Astrocyte (in vitro differentiated cells and primary cell): ENCODE results near the gene SORD. TPM values are rescaled to one million over a fixed set of nuclear protein-coding genes. Genes with fewer than 3 reads are reported as not detected.

Experiments
- DNase-seq: peaks from one replicate; pipeline ENCODE4 v3.0.0-alpha.2; 2010; ENCODE audit warnings: low read depth
- FAIRE-seq: peaks from 2 replicates; lab custom pipeline; 2011; peaks lifted over from hg19 to GRCh38; lab: Jason Lieb, UNC
- H2AFZ ChIP-seq: 2 replicates; pipeline ENCODE4 v1.6.0; 2012; ENCODE audit warnings: low read depth, low read length, inconsistent platforms
- H3K27ac ChIP-seq: 2 replicates; pipeline ENCODE4 v1.5.1; 2011; ENCODE audit warnings: low read depth, low read length, inconsistent platforms
- H3K27me3 ChIP-seq: 2 replicates; pipeline ENCODE4 v1.6.0; 2011; ENCODE audit warnings: low read length, inconsistent platforms; ENCODE audit not compliant: insufficient read depth
- H3K36me3 ChIP-seq: 2 replicates; pipeline ENCODE4 v1.5.1; 2011; ENCODE audit warnings: low read length, inconsistent platforms; ENCODE audit not compliant: insufficient read depth
- H3K4me1 ChIP-seq: 2 replicates; pipeline ENCODE4 v1.5.1; 2011; ENCODE audit warnings: low read length, inconsistent platforms; ENCODE audit not compliant: insufficient read depth
- H3K4me2 ChIP-seq: 2 replicates; pipeline ENCODE4 v1.6.0; 2012; ENCODE audit warnings: low read length, inconsistent platforms
- H3K4me3 ChIP-seq: 2 replicates; pipeline ENCODE4 v1.5.1; 2011; ENCODE audit warnings: low read depth, mild to moderate bottlenecking, low read length, inconsistent platforms; ENCODE audit not compliant: insufficient read depth
- H3K79me2 ChIP-seq: 2 replicates; pipeline ENCODE4 v1.6.0; 2012; ENCODE audit warnings: mild to moderate bottlenecking, low read length, inconsistent platforms; ENCODE audit not compliant: insufficient read depth
- H3K9ac ChIP-seq: 2 replicates; pipeline ENCODE4 v1.6.0; 2012; ENCODE audit warnings: mild to moderate bottlenecking, low read length, inconsistent platforms
- H3K9me3 ChIP-seq: 2 replicates; pipeline ENCODE4 v1.5.1; 2012; ENCODE audit warnings: low read depth, mild to moderate bottlenecking, low read length, inconsistent platforms; ENCODE audit not compliant: insufficient read depth
- H4K20me1 ChIP-seq: 2 replicates; pipeline ENCODE4 v1.6.0; 2012; ENCODE audit warnings: low read length, inconsistent platforms; ENCODE audit not compliant: insufficient read depth
- H3K27ac Mint-ChIP-seq: one replicate; pipeline ENCODE4 v1.8.0; 2021; ENCODE audit warnings: mild to moderate bottlenecking, mixed read lengths; ENCODE audit not compliant: unreplicated experiment
- H3K27me3 Mint-ChIP-seq: one replicate; pipeline ENCODE4 v1.8.0; 2021; ENCODE audit warnings: low read depth, mixed read lengths; ENCODE audit not compliant: unreplicated experiment
- H3K36me3 Mint-ChIP-seq: one replicate; pipeline ENCODE4 v1.8.0; 2021; ENCODE audit warnings: low read depth, mixed read lengths; ENCODE audit not compliant: unreplicated experiment
- H3K4me1 Mint-ChIP-seq: one replicate; pipeline ENCODE4 v1.8.0; 2021; ENCODE audit warnings: low read depth, mixed read lengths; ENCODE audit not compliant: unreplicated experiment
- H3K4me3 Mint-ChIP-seq: one replicate; pipeline ENCODE4 v1.8.0; 2021; ENCODE audit warnings: mild to moderate bottlenecking, moderate library complexity, mixed read lengths; ENCODE audit not compliant: unreplicated experiment
- H3K9me3 Mint-ChIP-seq: one replicate; pipeline ENCODE4 v1.8.0; 2021; ENCODE audit warnings: mild to moderate bottlenecking, mixed read lengths; ENCODE audit not compliant: unreplicated experiment
- CTCF ChIP-seq: IDR thresholded peaks from 2 replicates; pipeline ENCODE4 v1.5.1; 2011; ENCODE audit warnings: low read depth, mild to moderate bottlenecking, inconsistent platforms, low read length, moderate library complexity; ENCODE audit not compliant: insufficient read depth
- EZH2 ChIP-seq: IDR thresholded peaks from 2 replicates; pipeline ENCODE4 v1.6.1; 2012; ENCODE audit warnings: mild to moderate bottlenecking, low read length, inconsistent platforms; ENCODE audit not compliant: insufficient read depth
- total RNA-seq: library from RNA; stranded (reverse); gene quantifications from 2 replicates; pipeline ENCODE4 v1.2.1, GENCODE V29; 2021

The SORD gene
- total RNA-seq, 1 donor from 2014 or later, result 26.2 TPM

GRCh38 chr15:45112591-45113379 is 89.8 kb downstream of the SORD start:
- H3K9ac ChIP-seq, result no peak overlapping the region
- Mint-ChIP-seq H3K9me3 (peaks cover 6% of the 10 kb centered on the region), H3K36me3 (no peaks in the 10 kb centered on the region), H3K27me3 (peaks cover 79% of the 10 kb centered on the region), H3K4me3 (no peak overlapping the region), H3K27ac (peak overlapping the region; percentile 34), H3K4me1 (no peaks in the 10 kb centered on the region)
- H3K27me3 ChIP-seq, result peaks cover 80% of the 10 kb centered on the region
- H4K20me1 ChIP-seq, result no peaks in the 10 kb centered on the region
- TF ChIP-seq EZH2, result peak; percentile 58
- TF ChIP-seq CTCF, result no peak
- H3K4me2 ChIP-seq, result peak overlapping the region; percentile 48
- H3K79me2 ChIP-seq, result no peaks in the 10 kb centered on the region
- no peaks in the 10 kb centered on the region for H3K4me1 ChIP-seq
- no peak for FAIRE-seq
- no peak overlapping the region for H3K27ac ChIP-seq
- no peaks in the 10 kb centered on the region for H3K36me3 ChIP-seq
- H3K4me3 ChIP-seq, result no peak overlapping the region
- no peaks in the 10 kb centered on the region for H3K9me3 ChIP-seq
- DNase-seq, result no peak
- H2AFZ ChIP-seq, result peak overlapping the region; percentile 47

GRCh38 chr15:45113380-45113990 is 90.5 kb downstream of the SORD start:
- Histone ChIP-seq H3K9ac (no peak overlapping the region), H3K9me3 (no peaks in the 10 kb centered on the region), H3K27ac (no peak overlapping the region), H3K4me1 (no peaks in the 10 kb centered on the region), H3K4me3 (no peak overlapping the region), H3K36me3 (no peaks in the 10 kb centered on the region), H3K27me3 (peaks cover 81% of the 10 kb centered on the region), H3K4me2 (no peak overlapping the region), H2AFZ (no peak overlapping the region), H3K79me2 (no peaks in the 10 kb centered on the region), H4K20me1 (no peaks in the 10 kb centered on the region)
- FAIRE-seq (no peak), DNase-seq (no peak)
- H3K4me1 Mint-ChIP-seq, result no peaks in the 10 kb centered on the region
- peaks cover 85% of the 10 kb centered on the region for H3K27me3 Mint-ChIP-seq
- peaks cover 6% of the 10 kb centered on the region for H3K9me3 Mint-ChIP-seq
- TF ChIP-seq CTCF (no peak), EZH2 (no peak)
- no peak overlapping the region for H3K27ac Mint-ChIP-seq
- H3K4me3 Mint-ChIP-seq, result no peak overlapping the region
- H3K36me3 Mint-ChIP-seq, result no peaks in the 10 kb centered on the region
